OCI-LY3 (cell line): ENCODE results near the gene MBOAT1.

ENCODE experiments used
- CTCF ChIP-seq: fragments of 200-600, 300-600 bp; sonication (generic); IDR thresholded peaks from 2 replicates; pipeline ENCODE4 v1.5.1; 2014; ENCODE audit warnings: antibody characterized with exemption, low read length, low read depth
- EZH2phosphoT487 ChIP-seq: fragments of 200-600 bp; shearing (Covaris generic); IDR thresholded peaks from 2 replicates; pipeline ENCODE4 v1.6.1; 2018; ENCODE audit warnings: antibody characterized with exemption, mixed run types, low read depth

GRCh38 chr6:20158676-20159075, 53.6 kb downstream of the MBOAT1 start:
- TF ChIP-seq CTCF (no peak), EZH2phosphoT487 (no peak)
